HG02610 (cell line): ENCODE data around the gene PRMT2.
"Not testable (repeated sequence)": the region's sequence is repeated elsewhere in the genome, so short reads cannot be mapped to it uniquely, and the experiment has no call there.

Source experiments
- ATAC-seq: cut with Tn5 transposase; IDR thresholded peaks from one replicate; pipeline ENCODE4 v1.9.1; 2021; ENCODE audit warnings: mild to moderate bottlenecking, moderate library complexity; ENCODE audit not compliant: unreplicated experiment

Gene PRMT2

DNA sequence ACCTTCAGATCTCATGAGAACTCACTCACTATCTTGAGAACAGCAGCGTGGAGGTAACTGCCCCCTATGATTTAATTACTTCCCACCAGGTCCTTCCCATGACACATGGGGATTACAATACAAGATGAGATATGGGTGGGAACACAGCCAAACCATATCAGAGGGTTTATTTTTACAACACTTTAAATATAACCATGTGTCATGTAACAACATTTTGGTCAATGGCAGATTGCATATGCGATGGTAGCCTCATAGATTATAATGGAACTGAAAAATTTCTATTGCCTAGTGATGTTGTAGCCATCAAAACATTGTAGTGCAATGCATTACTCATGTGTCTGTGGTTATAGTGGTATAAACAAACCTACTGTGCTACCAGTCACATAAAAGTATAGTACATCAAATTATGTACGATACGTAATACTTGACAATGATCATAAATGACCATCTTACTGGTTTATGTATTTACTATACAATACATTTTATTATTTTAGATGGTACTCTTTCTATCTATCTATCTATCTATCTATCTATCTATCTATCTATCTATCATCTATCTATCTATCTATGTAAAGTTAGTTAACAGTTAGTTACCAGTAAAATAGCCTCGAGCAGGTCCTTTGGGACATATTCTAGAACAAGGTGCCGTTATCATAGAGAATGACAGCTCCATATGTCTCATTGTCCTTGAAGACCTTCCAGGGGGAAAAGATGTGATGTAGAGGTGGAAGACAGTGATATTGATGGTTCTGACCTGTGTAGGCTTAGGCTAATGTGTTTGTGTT lies 18.0 kb upstream of the PRMT2 start:
- no peak for ATAC-seq

DNA sequence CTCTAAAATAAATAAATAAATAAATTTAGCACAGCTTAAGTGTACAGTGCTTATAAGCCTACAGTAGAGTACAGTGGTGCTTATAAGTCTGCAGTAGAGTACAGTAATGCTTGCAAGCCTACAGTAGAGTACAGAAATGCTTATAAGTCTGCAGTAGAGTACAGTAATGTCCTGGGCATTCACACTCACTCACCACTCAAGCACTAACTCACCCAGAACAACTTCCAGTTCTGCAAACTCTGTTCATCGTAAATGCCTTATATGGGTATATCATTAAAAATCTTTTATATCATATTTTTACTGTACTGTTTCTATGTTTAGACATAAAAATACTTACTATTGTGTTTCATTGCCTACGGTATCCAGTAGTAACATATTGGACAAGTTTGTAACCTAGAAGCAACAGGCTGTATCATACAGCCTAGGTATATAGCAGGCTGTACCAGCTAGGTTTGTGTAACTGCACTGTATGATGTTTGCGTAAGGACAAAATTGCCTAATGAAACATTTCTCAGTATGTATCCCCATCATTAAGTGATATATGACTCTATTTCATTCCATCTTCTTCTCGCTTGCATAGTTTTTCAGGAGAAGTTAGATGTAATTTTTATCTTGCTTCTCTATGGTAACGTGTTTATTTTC lies 16.6 kb upstream of the PRMT2 start:
- ATAC-seq: no peak

DNA sequence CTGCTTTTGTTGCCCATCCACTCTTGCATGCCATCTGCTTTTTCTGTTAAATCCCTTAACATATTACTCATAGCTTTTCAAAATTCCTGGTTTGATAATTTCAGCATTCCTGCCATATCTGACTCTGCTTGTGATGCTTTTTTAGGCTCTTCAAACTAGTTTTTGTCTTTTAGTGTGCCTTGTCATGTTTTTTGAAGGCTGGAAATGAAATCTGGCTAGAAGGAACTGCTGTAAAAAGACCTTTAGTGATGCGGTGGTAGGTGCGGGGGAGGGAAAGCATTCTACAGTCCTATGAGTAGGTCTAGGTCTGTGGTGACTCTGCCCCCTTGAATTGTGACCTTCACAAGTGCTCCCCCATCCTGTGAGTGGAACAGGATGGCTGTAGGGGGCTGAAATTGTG lies 15.6 kb upstream of the PRMT2 start:
- no peak for ATAC-seq

DNA sequence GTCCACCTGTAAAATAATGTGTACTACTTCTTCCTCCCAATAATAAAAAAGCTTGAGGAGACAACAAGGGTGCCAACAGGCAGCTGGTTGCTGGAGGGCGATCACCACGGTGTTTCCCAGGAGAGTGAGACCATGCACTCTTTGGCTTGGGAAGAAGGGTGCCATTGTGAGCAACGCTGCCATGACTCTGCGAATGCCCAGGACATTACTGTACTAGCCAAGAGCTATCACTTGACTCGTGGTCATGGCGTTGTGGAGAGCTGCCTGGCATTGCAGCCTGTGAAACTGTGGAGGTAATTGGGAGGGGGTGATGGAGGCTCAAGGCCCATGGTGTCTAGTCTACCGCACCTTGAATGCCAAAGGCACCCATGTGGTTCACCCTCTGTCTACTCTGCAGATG lies 14.6 kb upstream of the PRMT2 start:
- no peak for ATAC-seq

DNA sequence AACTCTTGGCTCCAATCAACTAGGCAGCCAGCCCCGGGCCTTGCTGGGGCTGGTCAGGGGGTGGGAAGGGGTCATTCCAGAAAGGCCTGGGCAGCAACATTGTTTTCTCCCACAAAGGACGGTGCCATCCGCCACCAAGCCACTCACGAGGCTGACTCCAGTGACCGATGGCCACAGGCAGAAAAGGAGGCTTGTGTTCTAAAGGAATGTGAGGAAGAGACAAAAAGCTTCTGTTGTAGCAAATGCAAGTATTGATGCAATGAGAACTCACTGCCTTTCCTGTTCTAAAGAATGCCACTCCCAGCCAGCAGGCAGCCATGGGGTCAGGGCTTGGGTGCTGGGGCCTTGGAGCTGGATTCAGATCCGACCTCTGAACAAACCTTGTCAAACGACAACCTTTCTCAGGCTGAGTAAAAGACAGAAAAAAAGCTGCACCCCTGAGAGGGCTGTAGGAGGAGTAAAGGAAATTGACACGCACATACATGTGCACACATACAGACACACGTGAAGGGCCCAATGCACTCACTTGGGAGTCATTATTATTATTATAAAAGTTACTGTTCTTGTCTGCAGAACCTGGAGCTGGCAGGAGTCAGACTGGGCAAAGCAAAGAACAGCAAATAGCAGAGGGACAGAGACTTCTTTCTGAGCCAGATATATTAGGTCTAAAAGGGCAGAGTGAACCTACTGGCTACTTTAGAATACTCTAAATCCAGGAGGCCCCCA lies 13.9 kb upstream of the PRMT2 start:
- no peak for ATAC-seq

DNA sequence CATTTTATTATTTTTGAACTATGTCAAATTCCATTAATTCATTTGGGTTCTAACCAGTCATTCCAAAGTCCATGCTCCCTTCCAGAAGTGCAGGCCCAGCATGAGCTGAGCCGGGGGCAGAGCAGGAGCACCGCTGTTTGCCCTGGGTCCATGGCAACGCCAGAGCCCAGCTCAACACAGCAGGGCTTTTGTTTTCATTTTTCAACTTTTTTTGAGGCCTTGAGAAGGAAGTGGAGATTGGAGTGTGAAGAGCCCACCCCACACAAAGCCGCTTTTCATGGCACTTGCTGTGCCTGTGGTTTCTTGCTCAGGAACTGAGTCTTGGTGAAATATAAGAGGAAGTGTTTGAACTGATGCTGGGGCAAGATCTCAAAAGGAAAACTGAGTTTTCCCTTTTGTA lies 13.2 kb upstream of the PRMT2 start:
- ATAC-seq: peak; percentile 55

DNA sequence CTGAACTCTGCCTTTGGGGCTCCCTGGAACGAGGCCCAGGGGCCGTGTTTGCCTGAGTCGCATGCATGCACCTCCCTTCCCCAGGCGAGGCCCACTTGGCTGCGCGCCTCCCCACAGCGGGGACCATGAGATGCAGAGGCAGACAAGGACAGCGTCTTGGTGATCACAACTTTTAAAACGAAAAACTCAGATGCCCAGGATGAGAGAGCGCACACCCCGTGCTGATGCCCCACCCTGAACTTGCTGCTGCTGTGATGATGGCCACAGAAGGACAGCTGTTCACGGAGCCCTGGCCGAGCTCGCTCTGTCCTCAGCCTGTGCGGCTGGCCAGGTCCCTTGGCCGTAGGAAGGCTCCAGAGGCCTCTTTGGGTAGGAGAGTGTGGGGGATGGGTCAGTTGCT lies 11.4 kb upstream of the PRMT2 start:
- ATAC-seq: no peak

DNA sequence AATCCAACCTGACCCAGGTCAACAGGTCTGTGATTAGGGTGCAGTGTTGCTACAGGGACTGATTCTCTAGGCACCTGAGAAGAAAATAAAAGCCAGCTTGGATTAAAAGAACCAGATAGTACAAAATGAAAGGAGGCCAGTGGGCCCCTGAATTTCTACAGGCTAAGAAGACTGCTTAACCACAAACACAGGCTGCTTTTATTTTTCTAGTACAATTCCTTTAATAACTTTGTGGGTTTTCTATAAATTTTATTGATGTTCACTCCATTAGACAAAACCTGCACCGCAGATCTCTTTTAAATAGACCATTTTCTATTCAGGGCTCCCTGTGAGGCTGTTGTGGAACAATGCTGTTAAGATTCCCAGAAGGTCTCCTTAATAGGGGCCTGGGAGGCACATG lies 9.7 kb upstream of the PRMT2 start:
- ATAC-seq: no peak

DNA sequence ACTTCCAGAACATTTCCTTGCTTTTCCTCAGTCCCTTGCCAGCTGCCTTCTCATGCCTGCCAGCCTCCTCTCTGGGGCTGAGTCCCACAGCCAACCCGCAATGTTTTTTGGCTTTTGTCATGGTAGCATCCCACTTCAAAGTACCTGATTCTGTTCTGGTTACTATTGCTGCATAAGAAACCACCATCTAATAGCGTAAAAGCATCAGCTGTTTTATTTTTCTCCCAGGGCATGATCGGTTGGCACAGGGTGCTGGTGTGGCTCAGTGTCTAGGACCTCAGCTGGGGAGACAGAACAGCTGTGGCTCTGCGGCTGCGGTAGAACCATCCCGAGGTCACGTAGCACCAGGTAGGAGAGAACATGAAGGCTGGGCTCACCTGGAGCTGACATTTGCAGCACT lies 8.9 kb upstream of the PRMT2 start:
- no peak for ATAC-seq

DNA sequence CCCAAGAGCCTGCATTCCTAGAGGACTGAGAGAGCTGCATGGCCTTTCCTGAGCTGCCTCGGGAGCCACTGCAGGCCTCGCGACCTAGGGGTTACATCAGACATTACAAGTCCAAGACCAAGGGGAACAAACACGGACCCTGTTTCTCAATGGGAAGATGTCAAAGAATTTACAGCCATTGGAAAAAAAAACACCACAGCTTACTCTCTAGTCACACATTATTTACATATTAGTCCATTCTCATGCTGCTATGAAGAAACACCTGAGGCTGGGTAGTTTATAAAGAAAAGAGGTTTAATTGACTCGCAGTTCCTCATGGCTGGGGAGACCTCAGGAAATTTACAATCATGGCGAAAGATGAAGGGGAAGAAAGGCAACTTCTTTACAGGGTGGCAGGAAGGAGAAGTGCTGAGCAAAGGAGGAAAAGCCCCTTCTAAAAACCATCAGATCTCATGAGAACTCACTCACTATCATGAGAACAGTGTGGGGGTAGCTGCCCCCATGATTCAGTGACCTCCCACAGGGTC lies 8.4 kb upstream of the PRMT2 start:
- no peak for ATAC-seq

DNA sequence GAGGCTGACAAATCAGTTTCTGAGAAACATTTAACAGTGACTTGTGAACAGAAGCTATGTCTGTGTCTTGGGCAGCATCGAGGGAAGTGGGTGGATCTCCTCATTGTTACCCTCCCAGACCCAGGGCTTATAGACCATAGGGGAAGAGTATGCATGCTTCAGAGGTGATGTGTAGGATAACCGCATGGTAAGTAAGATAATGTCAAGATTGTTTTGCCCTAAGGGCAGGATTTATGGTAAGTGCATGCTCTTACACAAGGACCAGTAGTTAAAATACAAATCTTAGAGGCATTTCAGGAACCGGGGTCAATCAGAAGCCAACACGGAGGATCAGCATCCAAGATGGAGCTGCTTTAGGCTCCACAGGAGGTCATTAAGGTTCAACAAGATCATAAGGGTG lies 7.7 kb upstream of the PRMT2 start:
- no peak for ATAC-seq

DNA sequence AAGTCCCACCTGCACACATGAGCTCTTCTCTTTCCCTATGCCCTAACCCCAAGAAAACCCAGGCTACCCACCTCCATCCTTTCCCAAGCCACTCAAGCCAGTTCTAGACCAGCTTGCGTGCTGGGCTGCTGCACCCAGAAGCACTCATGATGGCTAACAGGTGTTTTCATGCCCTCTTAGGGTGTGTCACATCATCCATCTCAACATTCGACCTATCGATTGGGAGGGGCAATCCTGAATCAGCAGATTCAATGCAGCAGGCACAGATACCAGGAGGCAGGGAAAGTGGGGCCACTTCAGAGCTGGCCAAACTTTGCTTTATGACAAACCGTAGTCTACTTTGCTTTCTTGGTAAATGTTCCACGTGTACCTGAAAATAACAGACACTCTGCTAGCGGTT lies 6.6 kb upstream of the PRMT2 start:
- no peak for ATAC-seq

DNA sequence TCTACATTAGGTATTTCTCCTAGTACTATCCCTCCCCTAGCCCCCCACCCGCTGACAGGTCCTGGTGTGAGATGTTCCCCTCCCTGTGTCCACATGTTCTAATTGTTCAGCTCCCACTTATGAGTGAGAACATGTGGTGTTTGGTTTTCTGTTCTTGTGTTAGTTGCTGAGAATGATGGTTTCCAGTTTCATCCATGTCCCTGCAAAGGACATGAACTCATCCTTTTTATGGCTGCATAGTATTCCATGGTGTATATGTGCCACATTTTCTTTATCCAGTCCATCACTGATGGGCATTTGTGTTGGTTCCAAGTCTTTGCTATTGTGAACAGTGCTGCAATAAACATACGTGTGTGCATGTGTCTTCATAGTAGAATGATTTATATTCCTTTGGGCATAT lies 4.6 kb upstream of the PRMT2 start:
- not testable (repeated sequence) for ATAC-seq

DNA sequence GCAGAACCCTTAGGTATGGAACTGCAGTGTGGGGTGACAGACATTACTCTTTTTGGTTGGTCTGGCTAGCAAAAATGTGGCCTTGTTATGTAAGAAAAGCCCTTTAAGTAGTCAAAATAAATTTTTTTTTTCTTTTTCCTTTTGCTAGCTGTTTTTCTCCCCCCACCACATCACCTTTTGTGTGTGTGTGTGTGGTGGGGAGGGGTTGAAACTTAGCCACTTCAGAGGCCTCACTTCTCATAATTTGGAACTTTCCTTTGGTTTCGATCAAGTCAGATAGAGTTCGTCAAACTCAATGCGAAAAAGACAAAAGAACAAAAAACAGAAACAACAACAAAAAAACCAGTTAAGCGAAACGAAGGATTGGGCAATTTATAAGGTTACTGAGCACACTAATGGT lies 1.9 kb upstream of the PRMT2 start:
- ATAC-seq: no peak

DNA sequence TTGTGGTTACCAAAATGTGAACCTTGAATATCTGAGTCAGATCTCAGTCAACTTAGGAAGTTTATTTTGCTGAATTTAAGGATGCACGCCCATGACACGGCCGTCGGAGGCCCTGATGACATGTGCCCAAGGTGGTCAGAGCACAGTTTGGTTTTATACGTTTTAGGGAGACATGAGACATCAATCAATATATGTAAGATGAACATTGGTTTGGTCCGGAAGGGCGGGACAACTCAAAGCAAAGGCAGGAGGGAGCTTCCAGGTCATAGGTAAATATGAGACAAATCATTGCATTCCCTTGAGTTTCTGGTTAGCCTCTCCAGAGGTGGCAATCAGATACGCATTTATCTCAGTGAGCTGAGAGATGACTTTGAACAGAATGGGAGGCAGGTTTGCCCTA lies 1.0 kb upstream of the PRMT2 start:
- ATAC-seq: no peak

DNA sequence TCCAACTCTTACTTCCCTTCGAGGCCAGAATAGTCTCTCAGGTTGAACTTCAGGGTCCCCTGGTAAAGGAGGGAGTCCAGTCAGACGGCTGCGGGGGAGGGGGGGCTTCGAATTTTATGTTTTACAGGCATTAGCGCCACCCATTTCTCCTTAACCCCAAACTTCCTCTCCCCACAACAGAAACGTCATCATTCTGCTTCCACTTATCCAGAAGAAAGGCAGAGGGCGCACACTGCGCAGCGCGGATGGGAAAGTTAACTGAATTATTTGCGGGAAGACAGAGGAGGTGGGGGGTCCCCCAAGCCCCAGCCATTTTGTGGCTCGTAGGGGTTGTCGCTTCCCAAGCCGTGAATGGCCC lies 529 bp upstream of the PRMT2 start:
- peak; percentile 2 for ATAC-seq

DNA sequence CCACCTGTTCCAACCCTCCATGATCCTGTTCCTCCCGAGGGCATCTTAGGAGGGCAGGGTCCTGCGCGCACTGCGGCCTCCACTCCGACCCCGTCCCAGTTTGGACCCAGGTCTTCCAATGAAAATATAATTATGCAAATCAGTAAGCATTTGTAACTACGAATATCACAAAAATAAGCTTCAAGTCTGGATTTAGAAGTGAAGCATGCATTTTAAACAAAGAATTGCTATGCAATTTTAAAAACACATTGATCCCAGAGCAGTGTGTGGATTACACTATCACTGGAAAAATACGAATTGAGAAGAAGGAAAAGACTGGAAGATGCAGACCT lies 673 bp downstream of the PRMT2 start:
- no peak for ATAC-seq

DNA sequence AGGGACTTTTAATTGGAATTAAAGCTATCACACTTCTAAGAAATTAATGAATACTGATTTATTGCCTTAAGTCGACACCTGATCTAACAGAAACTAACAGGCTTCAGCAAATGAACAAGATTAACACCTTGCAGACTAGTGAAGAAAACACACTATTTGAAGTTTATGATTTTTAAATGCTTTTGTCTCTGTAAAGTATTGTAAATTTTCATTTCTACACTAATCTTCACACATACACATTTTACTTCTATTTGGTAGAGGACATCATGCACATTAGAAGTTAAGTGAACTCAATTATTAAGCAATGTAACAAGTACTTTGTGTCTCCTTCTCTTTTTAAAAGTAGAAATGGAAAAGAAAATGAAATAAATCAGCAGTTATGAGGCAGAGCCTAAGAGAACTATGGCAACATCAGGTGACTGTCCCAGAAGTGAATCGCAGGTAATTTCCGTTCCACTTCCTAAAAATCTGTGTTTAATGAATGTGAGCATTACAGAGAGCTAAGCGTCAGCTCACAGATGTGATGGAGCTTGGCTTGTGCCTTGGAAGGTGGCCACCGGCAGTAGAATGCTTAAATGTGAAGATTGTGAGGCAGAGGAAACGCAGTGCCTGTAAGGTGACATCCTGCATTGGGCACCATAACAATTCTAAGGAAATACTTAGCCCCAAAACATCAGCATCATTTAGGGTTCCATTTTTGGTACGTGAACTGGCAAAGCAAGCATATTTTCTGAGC lies 1.2 kb downstream of the PRMT2 start:
- ATAC-seq: no peak

DNA sequence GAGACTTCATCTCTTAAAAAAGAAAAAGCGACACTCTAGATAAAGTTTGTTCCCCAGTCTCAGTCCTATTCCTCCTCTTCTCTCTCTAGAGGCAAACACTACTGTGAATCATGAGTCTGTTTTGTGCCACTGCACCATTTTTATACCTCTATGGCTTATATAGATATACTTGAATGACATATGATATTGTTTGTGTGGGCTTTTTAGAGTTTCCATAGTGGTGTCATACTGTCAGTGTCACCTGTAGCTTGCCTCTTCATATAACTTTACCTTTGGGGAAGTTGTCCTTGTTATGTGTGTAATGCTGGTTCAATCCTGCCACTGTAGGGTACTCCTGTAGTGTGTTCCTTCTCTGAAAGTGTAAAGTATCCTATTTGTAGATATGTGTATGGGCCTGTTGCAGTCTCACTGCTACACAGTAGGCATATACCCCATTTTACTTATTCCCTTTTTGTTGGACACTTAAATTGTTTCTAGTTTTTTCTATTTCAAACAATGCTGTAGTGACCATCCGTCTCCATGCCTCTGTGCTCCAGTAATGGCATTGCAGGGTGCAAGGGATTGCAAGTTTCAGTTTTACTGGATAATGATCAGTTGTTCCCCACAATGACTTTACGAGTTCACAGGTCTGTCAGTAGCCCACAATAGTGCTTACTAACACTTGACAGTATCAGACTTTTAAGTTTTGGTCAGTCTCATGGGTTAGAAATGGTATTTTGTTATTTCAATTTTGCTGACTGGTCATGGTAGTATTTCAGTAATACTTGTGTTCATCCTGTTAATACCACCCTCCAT lies 2.7 kb downstream of the PRMT2 start:
- ATAC-seq: no peak

DNA sequence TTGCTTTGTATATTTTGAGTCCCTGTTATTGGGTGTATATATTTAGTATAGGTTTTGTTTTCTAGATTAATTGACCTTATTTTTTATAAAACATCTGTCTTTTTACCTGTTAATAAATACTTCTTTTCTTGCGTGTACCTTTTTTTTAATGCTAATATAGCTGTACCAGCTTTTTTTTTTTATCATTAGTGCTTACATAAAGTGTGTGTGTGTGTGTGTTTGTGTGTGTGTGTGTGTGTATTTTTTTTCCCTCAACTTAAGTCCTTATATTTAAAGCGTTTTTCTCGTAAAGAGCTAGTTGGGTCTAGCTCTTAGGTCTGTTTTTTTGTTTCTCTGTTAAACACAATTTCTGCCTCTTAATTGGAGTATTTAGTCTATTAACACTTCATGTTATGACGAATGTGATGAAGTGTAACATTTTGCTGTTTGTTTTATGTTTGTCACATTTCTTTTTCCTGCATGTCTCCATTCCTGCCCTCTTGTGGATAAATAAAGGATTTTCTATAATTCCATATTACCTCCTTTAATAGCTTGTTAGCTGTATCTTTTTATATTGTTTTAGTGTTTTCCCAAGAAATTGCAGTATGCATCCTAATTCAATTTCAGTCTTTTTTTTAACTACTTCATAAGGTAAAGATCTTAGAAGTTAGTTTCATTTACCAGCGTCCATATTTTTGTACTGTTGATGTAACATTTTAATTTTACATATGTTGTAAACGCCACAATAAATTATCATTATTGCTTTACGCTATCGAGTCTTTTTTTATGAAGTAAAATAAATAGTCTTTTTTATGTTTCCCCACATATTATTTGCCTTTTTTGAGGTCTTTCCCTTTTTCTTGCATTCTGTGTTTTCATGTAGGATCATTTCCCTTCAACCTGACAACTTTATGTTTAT lies 4.3 kb downstream of the PRMT2 start:
- ATAC-seq: no peak
